Thyroid gland (tissue), 4 donors: Measurements from ENCODE around the gene FOXO1. TPM values are rescaled to one million over a fixed set of nuclear protein-coding genes. Genes with fewer than 3 reads are reported as not detected.

Experiments
- DNase-seq, 2 donors: peaks; one replicate each; pipeline ENCODE4 v3.0.0-alpha.2; 2019
- H3K27ac ChIP-seq, 3 donors: fragments of 200-600 bp; sonication (generic); 1 replicate in 2 of 3; 2 replicates in 1 of 3; pipeline ENCODE4 v1.5.1; 2016 to 2019; ENCODE audit warnings: mild to moderate bottlenecking in 1 of 3, moderate library complexity in 1 of 3
- H3K27me3 ChIP-seq: fragments of 200-600 bp; sonication (generic); one replicate; pipeline ENCODE4 v1.5.1; 2019
- H3K36me3 ChIP-seq, 2 donors: fragments of 200-600 bp; sonication (generic); one replicate each; pipeline ENCODE4 v1.5.1; 2016 to 2019
- H3K4me1 ChIP-seq, 2 donors: fragments of 200-600 bp; sonication (generic); one replicate each; pipeline ENCODE4 v1.5.1; 2017 to 2019
- H3K4me3 ChIP-seq, 3 donors: fragments of 200-600 bp; sonication (generic); replicated peaks in 1 of 3; 1 replicate in 2 of 3; 2 replicates in 1 of 3; pipeline ENCODE4 v1.5.1; 2016; ENCODE audit warnings: mild to moderate bottlenecking in 1 of 3
- H3K9me3 ChIP-seq: fragments of 200-600 bp; sonication (generic); one replicate; pipeline ENCODE4 v1.5.1; 2017
- CTCF ChIP-seq, 6 experiments: fragments of 200-600 bp in 3 of 6; fragments of 450-650 bp in 3 of 6; sonication (generic) in 3 of 6; IDR thresholded peaks; one replicate each; pipeline ENCODE4 v1.5.1; 2016 to 2019; ENCODE audit warnings: antibody characterized with exemption in 6 of 6, mild to moderate bottlenecking in 2 of 6, inconsistent platforms in 1 of 6, moderate library complexity in 1 of 6
- POLR2A ChIP-seq, 2 donors: fragments of 450-650 bp; IDR thresholded peaks; one replicate each; pipeline ENCODE4 v1.6.1; 2017; ENCODE audit warnings: antibody characterized with exemption in 2 of 2, mild to moderate bottlenecking in 2 of 2, moderate library complexity in 1 of 2
- WGBS, 2 donors: methylation state at CpG; one replicate each; pipeline ENCODE4 v1.1.5; 2017; 5-methylcytosine and 5-hydroxymethylcytosine counted together
- intact Hi-C: fragments of 100-400 bp; cut with DNase I; formaldehyde crosslinking; loops from one replicate; pipeline ENCODE4 v1.15.1; 2023
- total RNA-seq, 4 donors: library from RNA; depleted of rRNA; stranded (reverse); fragments of >200 nt; gene quantifications; one replicate each; pipeline ENCODE4 v1.2.3, GENCODE V29; 2016

The FOXO1 gene
- total RNA-seq, 4 donors from 2014 or later: 65.2 to 92.9 (median 70.0) TPM

DNA sequence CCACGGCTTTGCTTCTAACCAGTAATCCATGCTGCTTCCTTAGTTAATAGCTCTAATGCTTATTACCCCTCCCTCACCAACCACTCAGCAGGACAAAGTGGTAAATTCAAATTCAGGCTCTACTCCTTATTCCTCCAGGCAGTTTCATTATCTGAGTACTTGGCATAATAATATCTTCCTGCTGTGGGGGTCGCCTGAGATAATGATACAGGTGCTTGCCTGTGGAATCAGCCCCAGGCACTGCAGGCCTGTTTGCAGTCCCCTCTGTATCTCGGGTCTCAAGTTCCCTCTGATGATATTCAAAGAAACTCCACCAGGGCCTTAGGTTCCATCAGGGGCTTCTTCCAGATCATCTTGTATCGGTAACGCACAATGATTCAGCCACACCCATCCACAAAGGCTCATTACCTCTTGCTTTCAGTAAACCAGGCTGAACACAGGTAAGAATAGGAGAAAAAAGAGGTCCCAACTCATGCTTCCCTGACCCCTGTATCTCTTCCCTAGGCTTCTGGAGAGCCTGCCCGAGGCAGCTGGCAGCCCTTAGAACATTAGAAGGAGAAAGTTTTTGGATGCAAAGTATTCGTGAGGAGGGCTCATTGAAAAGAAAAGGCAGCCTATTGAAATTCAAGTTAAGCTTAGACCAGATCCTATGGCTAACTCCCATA, 14.3 kb upstream of the FOXO1 start:
- Histone ChIP-seq H3K27ac (no peak overlapping the region), H3K36me3 (no peaks in the 10 kb centered on the region), H3K27me3 (no peaks in the 10 kb centered on the region), H3K4me3 (no peak overlapping the region), H3K4me1 (peaks cover 0 to 8% of the 10 kb centered on the region in 2 donors), H3K9me3 (no peaks in the 10 kb centered on the region)
- DNase-seq: no peak
- intact Hi-C loops: loop anchor here (5.0 to 10.0 kb wide), 3 partner anchors 613 to 996 kb away; no protein-coding TSS in a partner anchor
- 89 to 92% methylated on average over 7 of the region's 7 CpGs for WGBS, 2 donors
- TF ChIP-seq POLR2A (IDR thresholded peaks at IDR 0.05) (no peak), CTCF (IDR thresholded peaks at IDR 0.05) (no peak)

- no peak for DNase-seq
- no peak overlapping the region for H3K27ac ChIP-seq
- intact Hi-C loops: no loop called here
- H3K9me3 ChIP-seq: no peaks in the 10 kb centered on the region
- H3K4me3 ChIP-seq: no peak overlapping the region
- peaks cover 0 to 8% of the 10 kb centered on the region in 2 donors for H3K4me1 ChIP-seq
- WGBS, 2 donors: 96 to 98% methylated on average over 6 of the region's 6 CpGs
- no peaks in the 10 kb centered on the region for H3K27me3 ChIP-seq
- TF ChIP-seq CTCF (IDR thresholded peaks at IDR 0.05) (no peak), POLR2A (IDR thresholded peaks at IDR 0.05) (no peak)
- no peaks in the 10 kb centered on the region for H3K36me3 ChIP-seq
Observed at GRCh38 chr13:40679480-40679985, 13.1 kb upstream of the FOXO1 start.

DNA sequence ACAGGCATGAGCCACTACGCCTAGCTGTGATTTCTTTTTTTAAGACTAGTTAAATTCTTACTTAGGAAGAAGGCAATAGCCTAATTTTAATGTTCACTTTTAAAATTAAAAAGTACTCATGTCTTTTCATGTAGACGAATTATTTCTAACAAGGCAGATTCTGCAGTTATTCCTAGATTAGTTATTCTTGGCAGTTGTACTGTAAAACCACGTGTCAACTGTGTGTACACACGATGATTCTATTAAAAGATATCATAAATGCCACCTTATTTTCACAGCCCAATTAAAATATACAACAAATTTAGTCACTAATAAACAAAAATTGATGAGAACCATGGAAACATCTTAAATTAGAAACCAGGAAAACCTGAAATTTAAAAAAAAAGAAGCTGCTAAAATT, 10.6 kb upstream of the FOXO1 start:
- Histone ChIP-seq H3K27ac (no peak overlapping the region), H3K9me3 (no peaks in the 10 kb centered on the region), H3K4me3 (no peak overlapping the region), H3K27me3 (no peaks in the 10 kb centered on the region), H3K4me1 (peaks cover 5 to 17% of the 10 kb centered on the region in 2 donors), H3K36me3 (no peaks in the 10 kb centered on the region)
- no peak for DNase-seq
- WGBS, 2 donors: 76 to 77% methylated on average over 4 of the region's 4 CpGs
- intact Hi-C loops: no loop called here
- no peak for TF ChIP-seq CTCF (IDR thresholded peaks at IDR 0.05)
- no peak for TF ChIP-seq POLR2A (IDR thresholded peaks at IDR 0.05)

- Histone ChIP-seq H3K36me3 (no peaks in the 10 kb centered on the region), H3K9me3 (no peaks in the 10 kb centered on the region), H3K27me3 (no peaks in the 10 kb centered on the region), H3K27ac (no peak overlapping the region), H3K4me3 (no peak overlapping the region), H3K4me1 (peaks cover 6 to 10% of the 10 kb centered on the region in 2 donors)
- TF ChIP-seq CTCF (IDR thresholded peaks at IDR 0.05): no peak
- TF ChIP-seq POLR2A (IDR thresholded peaks at IDR 0.05): no peak
- no peak for DNase-seq
- 78 to 85% methylated on average over 2 of the region's 2 CpGs for WGBS, 2 donors
- intact Hi-C loops: no loop called here
Observed at GRCh38 chr13:40676007-40676406, 9.6 kb upstream of the FOXO1 start.

GRCh38 chr13:40673414-40673813, 7.0 kb upstream of the FOXO1 start:
- H3K27me3 ChIP-seq: no peaks in the 10 kb centered on the region
- H3K27ac ChIP-seq: no peak overlapping the region
- TF ChIP-seq POLR2A (IDR thresholded peaks at IDR 0.05) (no peak), CTCF (IDR thresholded peaks at IDR 0.05) (no peak)
- intact Hi-C loops: no loop called here
- H3K9me3 ChIP-seq: no peaks in the 10 kb centered on the region
- no peak overlapping the region for H3K4me3 ChIP-seq
- peaks cover 6 to 12% of the 10 kb centered on the region in 2 donors for H3K4me1 ChIP-seq
- H3K36me3 ChIP-seq: no peaks in the 10 kb centered on the region
- no peak for DNase-seq
